Heart left ventricle (tissue), 13 donors: Measurements from ENCODE around the gene PKN3.

Experiments
- POLR2A ChIP-seq, 2 donors: fragments of 450-650 bp; IDR thresholded peaks; one replicate each; pipeline ENCODE4 v1.6.1; 2017; ENCODE audit warnings: antibody characterized with exemption in 2 of 2, mild to moderate bottlenecking in 2 of 2, moderate library complexity in 2 of 2
- TF ChIP-seq, protein P1 (sequence below), 12 donors: fragments of 200-600 bp; sonication (generic) in 4 of 12; IDR thresholded peaks; one replicate each; pipeline versions ENCODE4 v1.5.0 to v1.8.0; 2018 to 2022; ENCODE audit warnings: antibody characterized with exemption in 12 of 12, mild to moderate bottlenecking in 5 of 12
- donor health status: ischemic (EF 13 %, LVEDD 7.1; RV severe dilation, severe dysfunction).
- donor health status: DM: no; HTN: yes; CAD: no.
- donor health status: DM: no; HTN: no; CAD: no.
- donor health status: ischemic (EF 25% LVEDD 6.9; RV normal size, moderate dysfunction).
- donor health status: ischemic (EF 25% LVEDD 5.7; RV mildly dilated, moderate dysfunction).
- donor health status: ischemic (EF 35%, LVEDD 5.7; RV mildly dilated, moderate dysfunction).
- donor health status: nonischemic (EF 11% LVEDD 7.7; RV severe dilation, severe dysfunction).
- donor health status: DM: yes; HTN: yes; CAD: no.
- donor health status: PGD.
- donor health status: ischemic (EF 29% LVEDD 5.4; RV normal size, mild dysfunction).
- donor health status: nonischemic (EF 23%, LVEDD 6.1; RV moderate dilation, normal function).

DNA sequence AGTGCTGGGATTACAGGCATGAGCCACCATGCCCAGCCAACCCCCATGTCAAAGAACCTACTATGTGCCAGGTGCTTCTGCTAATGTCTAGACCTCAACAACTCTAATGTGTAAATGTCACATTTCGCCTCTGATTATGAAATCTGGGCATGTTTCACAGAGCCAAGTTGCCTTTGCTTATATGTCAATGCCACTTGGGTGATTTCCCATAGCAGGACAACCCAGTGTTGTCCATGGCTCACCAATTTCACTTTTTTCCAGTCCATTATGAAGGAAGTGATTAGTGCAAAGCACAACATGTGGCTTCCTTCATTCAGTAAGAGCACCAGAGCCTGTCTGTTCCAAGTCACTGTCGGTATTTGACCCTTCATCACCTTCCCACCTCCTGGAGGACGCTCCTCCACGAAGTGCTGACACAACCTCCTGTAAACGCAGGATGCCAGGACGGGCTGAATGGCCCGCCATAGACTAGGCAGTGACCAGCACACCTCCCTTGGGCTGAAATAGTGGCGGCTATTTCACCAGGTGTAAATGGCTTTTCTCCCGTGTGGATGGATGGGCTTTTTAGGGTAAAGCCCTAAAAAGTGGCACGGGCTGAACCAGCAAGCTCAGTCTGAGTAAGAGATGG, 962 bp upstream of the PKN3 start:
- TF ChIP-seq, protein P1, sequence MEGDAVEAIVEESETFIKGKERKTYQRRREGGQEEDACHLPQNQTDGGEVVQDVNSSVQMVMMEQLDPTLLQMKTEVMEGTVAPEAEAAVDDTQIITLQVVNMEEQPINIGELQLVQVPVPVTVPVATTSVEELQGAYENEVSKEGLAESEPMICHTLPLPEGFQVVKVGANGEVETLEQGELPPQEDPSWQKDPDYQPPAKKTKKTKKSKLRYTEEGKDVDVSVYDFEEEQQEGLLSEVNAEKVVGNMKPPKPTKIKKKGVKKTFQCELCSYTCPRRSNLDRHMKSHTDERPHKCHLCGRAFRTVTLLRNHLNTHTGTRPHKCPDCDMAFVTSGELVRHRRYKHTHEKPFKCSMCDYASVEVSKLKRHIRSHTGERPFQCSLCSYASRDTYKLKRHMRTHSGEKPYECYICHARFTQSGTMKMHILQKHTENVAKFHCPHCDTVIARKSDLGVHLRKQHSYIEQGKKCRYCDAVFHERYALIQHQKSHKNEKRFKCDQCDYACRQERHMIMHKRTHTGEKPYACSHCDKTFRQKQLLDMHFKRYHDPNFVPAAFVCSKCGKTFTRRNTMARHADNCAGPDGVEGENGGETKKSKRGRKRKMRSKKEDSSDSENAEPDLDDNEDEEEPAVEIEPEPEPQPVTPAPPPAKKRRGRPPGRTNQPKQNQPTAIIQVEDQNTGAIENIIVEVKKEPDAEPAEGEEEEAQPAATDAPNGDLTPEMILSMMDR (IDR thresholded peaks at IDR 0.05): no peak
- no peak for TF ChIP-seq POLR2A (IDR thresholded peaks at IDR 0.05)
